NCI-H1417 treated with DMSO at 0.1 percent for 48 hours (cell line): ENCODE measurements around the gene NFASC.

Experiments used
- DNase-seq: peaks from one replicate; lab custom pipeline; 2025; lab: John Stamatoyannopoulos, UW

The NFASC gene

DNA sequence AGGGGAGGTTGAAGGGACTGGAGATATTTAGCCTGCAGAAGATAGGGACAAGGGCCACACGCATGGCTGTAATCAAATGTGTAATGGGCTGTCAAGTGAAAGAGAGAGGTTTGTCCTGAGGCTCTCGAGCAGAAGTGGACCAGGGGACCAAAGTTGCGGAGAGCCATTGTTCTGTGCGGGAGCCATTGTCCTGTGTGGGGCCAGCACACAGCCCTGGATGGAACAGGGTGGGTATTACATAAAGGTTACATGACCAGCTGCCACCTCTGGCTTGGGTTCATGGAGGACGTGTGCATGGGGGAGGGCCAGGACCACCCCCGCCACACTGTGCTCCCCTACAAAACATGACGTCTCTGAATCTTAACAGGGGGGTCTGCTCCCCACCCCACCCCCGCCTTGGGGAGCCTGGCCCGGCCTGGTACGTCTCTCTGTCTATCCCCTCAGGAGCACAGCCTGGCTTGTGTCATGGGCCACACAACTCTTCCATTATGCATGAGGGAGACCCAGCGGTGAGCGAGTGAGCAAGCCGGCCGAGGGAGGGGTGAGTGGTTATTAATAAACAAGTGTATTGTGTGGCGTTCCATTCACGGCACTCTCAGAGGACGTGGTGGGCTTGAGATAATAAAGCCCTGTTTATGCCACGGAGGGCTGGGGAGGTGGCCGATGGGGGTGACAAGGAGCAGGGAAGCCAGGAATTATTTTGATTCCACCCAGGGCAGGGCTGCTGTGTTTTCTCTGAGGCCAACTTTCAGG lies at the start of gene NFASC:
NFASC (plus strand) TSS at position 703 of the 753 bp plus-strand sequence. CDS start 73,454 bp downstream, outside the sequence.
- DNase-seq, result no peak

DNA sequence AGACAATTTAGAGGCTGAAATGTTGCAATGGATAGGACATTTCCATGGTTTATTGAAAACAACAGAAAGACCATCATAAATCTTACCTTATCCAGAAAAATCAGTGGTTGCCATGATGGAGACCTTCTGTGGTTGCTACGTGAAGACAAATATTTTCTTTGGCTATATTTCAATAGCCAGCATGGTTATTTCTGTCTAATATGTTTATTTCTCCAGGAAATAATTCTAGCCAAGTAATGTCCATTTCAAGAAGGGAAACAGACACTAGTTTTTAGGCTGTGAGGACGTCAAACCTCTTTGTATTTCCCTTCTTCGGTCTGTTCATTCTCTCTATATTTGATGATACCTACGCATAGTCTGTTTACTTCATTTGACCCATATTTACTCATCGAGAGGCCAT lies 49.2 kb upstream of the NFASC start:
- no peak for DNase-seq

DNA sequence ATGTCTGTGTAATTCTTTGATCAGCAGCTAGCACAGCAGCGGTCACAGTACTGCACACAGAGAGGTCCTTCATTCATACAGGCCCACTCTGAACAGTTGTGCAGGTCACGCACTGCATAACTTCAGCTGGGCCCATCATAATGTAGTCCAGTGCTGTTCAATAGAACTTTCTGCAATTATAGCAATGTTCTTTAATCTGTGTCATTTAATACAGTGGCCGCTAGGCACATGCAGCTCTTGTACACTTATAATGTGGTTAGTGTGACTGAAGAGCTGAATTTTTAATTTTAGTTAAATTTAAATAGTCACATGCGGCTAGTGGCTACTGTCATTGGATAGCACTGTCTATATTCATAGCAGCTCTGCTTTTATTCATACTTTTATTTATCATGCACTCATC lies 48.7 kb upstream of the NFASC start:
- no peak for DNase-seq

DNA sequence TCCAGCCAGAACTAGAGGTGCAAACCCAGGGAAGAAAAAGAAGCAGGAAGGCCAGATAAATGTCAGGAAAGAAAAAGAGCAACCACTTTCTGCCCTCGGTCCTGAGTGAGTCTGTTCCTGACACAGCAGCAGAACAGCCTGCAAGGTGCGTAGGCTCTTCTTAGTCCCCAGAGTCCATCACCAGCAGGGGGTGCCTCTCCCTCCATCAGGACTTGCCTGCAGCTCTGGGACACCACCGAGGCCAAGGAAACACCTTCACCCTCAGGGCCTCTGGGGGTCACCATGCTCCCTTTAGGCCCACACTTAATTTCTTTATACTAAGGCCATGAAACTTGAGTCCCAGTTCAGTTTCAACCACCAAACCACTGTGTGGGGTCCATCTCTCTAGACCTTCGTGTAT lies 43.7 kb upstream of the NFASC start:
- no peak for DNase-seq

DNA sequence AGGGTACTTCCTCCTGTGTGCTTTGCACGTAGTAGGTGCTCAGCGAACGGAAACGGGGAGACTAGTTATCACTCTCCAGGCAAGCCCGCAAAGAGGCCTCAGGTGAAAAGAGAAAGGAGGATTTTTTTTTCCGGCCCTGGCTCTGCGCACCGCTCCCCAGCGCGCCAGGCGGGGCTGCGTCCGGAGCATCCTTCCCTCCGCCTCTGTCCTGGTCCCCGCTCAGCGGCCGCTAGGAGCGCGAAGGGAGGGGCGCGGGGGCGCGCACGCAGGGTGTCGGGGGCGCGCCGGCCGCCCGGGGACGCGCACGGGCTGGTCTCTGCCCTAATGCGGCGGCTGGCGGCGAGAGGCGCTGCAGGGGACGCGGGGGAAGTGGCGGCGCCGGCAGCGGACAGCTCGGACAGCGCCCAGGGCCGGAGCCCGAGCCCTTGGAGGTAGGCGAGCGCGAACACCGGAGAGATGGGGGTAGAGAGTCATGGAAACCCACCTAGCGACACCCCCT lies 42.3 kb upstream of the NFASC start:
- no peak for DNase-seq

DNA sequence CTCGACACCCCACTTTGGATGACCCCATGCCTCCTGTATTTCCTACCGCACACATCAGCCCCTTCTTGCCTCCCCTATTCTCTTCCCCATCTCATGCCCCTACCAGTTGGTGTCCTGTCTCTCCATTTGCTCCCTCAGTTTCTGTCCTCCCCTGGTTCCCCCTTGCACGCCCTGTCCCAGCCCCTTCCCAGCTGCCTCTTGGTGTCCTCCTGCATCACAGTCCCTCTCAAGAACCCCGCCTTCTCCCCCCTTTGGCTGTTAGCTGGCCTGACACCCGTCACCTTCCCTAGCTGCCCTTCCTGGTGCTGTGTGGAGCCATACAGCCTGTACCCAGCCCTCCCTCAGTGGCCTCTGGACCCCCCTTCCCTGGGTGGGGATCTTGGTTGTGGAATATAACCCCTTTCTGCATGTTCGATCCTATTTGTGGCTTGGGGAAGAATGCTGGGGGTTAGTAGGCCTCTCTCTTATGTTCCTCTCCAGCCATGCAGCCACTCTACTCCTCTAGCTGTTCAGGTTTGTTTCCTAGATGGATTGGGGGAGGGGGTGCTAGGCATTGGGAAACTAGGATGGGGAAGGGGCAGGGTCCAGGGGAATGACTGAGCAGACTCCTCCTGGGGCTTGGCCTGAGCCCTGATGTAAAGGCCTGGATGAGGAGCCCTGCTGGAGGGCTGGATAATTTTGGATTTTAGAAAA lies 41.4 kb upstream of the NFASC start:
- no peak for DNase-seq

DNA sequence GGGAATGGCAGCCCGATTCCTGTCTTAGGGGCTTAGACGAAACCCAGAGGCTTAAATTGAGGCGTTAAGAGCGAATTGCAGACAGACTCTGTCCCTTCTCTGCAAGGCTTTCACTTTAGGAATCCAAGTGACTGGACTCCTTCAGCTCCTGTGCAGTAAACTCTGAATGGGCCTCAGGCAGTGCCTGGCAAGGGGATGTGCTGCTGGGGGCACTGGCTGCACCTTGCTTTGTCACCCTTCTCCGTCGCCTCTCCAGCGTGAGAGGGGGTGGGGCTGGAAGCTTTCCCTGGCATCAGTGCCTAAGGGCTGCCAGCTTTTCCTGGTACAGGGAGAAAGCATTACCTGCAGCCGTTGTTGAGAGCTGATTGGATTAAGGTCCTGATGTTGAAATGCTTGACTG lies 39.9 kb upstream of the NFASC start:
- DNase-seq, result no peak

DNA sequence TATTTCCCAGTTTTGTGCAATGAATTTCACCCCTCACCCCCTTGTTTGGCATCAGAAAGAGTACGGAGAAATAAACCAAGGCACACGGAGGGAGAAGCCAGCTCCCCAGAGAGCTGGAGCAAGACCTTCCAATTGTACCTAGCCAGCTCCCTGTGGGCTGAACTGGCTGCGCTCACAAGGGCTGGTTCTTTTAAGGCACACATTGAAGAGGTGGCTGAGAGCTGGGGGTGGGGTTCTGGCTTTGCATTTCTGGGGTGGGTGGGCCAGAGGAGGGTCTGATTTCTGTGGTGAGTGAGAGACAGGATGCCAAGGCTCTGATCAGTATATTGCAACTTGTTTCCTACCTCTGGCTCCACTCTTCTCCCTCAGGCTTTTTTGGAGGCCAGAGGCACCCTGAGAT lies 39.5 kb upstream of the NFASC start:
- no peak for DNase-seq

DNA sequence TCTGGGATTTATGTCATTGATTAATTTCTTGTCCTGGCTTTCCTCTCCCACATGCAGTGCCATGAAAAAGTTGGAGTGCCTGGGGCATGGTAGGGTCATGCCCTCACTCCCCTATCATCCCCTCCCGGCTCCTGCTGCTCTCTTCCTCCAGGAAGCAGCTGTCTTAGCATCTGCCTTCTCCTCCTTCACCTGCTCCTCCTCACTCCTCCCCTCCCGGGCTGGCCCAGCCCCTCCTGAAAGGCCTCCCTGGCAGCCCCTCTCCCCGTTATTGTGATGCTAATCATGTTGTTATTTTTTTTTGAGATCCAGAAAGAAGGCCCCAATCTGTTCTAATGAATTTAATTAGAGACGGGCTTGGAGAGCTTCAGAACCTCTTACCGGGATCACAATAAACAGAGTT lies 36.3 kb upstream of the NFASC start:
- no peak for DNase-seq

DNA sequence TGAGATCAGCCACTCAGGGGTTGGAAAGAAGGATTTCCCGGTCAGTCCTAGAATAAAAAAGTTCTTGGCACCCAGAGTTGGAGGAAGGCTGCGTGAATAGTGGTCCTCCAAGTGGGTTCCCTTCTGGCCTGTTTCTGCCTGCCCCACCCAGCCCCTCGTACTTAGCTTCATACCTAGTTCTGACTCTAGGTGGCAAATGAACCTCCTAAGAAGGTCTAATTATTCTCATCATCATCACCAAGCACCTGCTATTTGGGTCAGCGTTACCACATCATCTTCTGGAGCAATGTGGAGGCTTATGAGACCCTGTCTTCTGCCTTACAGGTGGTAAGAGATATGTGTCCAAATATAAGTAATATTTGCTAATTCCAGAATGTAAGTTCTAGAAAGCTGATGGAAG lies 35.9 kb upstream of the NFASC start:
- DNase-seq, result no peak

DNA sequence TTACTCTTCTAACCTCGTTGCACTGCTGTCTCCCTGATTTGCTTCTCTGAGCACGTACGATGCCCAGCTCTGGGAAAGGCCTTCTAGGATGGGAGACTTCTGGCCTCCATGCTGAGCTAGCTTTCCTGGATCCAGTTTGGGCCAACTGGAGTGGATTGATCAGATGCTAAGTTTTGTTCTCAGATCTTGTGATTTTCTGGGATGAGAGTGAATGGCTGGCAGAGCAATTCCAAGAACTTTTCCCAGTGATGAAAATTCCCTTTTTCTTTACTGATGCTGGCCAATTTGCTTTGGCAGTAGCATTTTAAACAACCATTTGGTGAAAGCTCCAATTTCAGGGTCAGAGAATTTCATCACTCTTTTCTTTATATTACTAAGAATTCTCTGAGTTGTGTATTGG lies 34.9 kb upstream of the NFASC start:
- DNase-seq, result no peak

DNA sequence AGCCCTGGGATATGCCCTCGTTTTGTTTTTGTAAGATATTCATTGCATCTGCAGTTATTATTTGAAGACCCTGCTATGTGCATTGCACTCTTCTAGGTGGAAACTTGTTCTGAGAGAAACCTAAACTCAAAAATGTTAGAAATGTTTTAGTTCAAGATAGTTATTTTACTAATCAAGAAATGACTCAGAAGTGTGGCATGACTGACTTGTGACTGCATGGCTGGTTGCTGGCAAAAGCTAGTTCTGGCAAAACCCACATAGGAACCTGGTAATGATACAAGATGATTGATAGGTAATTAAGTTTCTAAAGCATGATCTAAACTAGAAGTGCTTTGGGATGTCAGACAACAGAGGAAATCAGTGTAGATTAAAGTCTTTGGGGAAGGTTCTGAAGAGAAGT lies 33.8 kb upstream of the NFASC start:
- DNase-seq, result no peak

DNA sequence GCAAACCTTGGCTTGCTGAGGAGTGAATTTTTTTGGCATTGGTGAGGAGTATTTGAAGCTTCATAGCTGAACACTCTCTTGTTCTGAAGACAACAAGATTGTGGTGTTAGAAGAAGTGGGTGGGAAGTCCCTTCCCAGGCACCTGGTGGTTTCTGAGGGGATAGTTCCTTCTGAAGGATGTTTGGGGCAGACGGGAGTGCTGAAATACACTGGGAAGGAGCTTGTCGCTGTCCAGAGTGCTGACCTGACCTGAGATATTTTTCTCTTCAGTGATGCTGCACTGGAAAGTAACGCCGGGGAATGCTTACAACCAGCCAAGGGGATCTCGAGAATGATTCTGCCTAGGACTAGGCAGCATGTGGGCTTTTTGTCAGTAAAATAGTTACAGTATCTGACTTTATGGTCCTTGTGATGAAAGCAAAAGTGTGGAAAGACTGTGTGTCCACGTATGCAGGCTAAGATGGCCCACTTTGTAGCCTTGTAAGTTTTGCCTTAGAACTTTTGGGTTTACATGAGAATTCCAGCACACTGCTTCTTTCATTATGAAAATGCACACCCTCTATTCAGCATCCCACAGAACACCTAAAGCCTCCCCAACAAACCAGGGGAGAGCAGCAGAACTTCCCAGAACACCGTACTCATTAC lies 33.1 kb upstream of the NFASC start:
- DNase-seq, result no peak

DNA sequence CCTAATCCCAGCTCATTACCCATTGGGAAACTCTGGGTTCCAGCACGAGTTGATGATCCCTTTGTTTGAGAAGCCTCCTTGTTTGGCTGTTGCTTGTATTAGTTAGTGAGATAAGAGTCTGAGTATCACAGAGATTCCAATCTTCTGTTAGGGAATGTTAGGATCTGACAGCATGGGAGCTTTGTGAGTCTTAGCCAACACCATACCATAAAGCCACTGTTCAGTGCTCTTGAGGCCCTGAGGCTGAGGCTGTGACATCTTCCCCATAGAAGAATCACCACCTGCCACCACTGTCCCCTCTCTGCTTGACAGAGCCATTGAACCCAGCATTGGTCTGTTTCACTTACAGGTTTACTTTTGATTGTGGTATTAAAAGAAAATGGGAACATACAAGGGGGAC lies 29.3 kb upstream of the NFASC start:
- no peak for DNase-seq

DNA sequence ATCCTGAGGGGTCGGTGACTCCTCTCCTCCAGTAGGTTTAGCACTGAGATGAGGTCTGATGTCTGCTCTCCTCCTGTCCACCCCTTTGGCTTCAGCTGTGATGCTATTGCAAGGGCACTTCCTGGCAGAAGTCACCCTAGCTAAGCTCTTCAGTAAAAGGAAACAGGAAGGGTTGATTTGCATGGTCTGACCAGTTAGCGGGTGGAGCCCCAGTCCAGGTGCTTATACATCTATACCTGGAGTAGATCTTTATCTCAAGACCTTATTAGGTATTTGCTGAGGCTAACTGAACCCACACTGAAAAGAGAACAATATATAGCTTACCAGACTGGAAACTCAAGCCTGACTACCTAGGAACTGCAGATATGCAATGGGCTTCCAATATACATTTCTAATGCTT lies 28.9 kb upstream of the NFASC start:
- DNase-seq, result no peak

DNA sequence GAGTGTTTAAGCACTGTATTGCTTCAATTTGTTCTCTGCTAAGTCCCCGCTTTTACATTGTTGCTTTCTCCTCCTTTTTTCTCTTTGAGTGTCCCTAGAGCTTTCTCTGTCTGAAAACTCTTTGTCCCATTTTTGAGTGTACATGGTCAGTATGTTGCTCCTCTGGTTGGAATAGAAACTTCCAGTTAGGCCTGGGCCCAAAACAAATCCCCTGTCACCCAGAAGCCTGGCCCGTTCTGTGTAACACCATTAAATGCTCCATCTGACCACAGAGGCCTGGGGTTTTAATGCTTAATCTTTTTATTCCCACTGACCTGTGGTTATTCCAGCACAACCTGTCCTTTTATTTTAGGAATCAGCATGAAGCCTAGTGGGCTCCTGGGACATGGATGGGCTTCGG lies 28.3 kb upstream of the NFASC start:
- DNase-seq, result no peak

DNA sequence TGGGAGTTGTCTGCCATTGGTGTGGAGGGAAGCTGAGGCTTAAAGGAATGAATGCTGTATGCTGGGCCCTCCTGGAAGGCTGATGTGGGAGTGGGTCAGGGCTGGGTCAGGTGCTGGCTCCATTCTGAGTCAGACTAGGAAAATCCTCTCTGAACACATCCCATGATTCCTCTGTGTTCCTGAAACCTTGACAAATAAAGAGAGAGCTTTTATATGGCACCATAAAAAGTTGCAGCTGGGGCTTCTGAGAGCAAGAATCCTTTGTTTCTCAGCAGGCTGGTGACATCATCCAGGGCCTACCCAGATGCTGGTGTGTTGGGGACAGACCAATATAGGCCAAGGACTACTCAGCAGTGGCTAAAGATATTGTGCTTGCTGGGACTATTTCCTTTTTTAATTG lies 27.8 kb upstream of the NFASC start:
- DNase-seq, result no peak

DNA sequence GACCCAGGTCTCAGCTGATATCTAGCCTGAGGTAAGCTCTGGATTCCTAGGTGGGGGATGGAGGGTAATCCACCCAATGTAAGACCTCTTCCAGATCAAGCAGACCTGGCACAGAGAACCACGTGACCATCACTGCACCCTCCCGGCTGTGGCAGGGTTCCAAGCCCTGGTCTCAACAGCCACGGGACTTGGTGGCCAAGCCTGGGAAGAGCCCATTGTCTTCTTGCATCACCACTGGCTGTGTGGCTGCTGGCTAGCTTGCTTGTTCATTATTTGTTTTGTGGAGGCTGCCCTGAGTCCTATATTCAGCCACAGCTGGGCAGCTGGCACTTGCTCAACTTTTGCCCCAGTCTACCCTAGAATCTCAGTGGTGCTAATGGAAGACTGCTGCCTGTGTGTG lies 24.1 kb upstream of the NFASC start:
- no peak for DNase-seq

DNA sequence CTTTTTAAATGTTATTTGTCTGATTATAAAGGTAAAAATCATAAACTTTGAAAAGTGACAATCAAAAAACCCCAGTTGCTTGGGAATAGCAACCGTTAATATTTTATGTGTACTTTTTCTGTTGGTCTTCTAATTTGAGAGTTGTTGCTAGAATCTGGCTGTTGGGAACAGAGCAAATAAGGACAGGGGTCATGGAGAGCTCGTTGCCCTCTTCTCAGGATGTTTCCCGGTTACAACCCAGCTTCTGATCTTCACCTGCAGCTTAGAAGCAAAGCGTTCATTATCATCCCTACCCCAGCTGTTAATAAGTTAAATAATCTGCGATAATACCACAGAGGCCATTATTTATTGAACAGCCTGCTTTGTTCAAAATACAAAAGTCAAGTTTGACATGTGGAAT lies 22.1 kb upstream of the NFASC start:
- no peak for DNase-seq

DNA sequence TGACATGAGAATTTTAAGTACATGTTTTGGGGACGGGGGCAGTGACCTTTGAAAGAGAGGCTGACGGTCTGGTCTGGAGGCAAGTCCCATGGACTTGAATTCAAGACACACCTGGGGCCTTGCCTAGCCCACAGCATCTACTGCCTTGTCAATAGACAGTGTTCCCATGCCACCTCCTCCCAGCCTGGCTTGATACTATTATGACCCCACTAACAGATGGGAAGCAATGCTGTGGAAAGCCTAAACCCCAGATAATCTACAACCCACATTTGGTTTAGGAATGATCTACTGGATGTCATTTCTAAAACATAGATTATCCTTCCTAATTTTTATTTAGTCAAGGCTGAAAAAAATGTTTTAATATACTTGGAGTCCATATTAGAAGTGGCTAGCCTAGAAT lies 17.8 kb upstream of the NFASC start:
- no peak for DNase-seq

DNA sequence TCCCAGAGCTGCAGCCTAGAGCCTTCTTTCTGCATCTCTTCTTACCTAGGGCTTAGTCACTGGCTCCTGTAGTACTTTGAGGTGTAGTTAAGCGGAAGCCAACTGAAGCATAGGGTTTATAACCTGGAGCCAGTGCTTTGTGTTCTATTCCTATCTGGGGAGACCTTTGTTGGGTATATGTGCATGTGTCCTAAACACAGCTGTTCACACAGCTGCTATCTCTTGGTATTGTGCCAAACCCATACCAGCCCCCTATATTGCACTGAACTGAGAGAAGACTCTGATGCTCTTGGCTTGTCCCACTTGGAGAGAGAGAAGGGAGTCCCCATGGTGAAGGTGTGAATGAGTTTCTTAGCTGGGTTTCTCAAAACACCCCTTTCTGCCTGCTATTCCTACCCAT lies 17.2 kb upstream of the NFASC start:
- no peak for DNase-seq

DNA sequence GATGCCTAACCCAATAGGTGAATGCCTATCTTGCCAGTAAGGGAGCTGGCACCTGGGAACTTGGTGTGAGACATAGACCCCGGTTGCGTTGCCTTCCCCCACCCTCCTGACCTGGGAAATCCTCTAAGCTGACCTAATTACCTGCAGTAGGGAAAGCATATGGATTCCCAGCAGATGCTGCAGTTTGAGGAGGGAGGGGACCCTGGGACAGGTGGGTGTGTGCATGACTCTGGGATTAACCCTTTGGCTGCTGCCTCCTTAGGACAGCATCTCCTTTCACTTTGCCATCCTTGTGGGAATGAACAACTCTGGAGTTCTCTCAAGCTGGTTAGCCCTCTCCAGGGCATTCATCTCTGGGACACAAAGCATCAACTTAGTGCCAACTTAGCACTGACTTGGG lies 16.4 kb upstream of the NFASC start:
- no peak for DNase-seq

DNA sequence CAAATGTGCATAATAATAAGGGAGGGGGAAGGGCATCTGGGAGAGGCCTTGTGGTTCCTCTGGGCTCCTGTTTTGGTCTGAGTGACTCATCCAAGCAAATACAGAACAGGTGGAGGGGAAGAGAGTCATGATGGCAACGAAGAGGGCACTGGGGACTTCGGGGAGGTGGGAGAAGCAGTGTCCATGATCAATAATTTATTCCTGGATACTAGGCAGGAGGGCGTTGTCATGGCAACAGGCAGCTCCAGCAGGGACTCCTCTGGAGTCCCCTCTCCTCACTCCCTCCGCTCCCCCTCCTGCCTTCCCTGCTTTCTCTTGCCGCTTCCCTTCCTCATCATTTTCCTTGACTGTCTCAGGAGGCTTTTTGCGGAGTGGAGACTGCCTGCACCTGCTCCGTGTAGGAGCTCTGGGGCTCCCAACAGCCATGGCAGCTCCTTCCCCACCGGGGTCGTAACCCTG lies 12.3 kb upstream of the NFASC start:
- no peak for DNase-seq
